ENCODE measurements around the gene NETO2. TPM values are rescaled to one million over a fixed set of nuclear protein-coding genes. Genes with fewer than 3 reads are reported as not detected.

Gene NETO2
- total and polyA plus RNA-seq, 2 of the 13 experiments (the other 11 are each of a cell fraction or from before 2014, with no cell fraction given) = 8.2 to 13.5 TPM

DNA sequence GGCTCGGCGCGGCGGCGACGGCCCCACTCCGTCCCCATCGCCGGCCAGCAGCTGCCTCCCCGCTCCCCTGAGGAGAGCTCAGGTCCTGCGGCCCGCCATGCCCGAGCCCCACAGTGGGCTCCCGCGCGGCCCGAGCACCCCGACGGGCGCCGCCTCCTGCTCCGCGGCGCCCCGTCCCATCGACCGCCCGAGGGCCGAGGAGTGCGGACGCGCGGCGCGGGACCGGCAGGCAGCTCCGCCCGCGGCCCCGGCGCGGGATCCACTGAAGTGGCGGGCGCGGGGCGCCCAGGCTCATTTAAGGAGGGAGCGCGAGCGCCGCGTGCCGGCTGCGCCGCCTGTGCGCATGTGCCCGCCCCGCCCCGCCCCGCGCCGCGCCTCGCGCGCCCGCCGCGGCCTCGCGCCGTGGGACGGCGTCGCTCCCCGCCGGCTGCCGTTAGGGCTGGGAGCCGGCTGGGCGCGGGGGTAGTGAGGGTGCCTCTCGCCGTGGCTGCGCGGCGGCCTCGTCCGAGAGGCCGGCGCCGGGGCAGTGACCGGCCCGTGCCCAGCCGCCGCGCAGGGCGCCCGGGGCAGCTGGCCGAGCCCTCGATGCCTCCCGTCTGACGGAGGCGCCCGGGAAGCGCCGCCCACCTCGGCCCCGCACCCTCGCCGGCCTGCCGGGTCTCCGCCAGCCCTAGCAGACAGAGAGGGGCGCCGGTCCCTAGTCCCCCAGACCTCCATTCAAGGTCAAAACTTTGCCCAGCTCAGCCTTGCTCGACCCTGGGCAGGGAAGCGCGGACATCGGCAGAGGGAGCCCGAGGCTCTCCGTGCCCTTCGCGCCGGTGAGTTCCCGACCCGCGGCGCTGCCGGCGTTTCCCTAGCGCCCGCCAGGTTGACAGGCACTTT lies at the start of gene NETO2 (continued):
- TF ChIP-seq GLI4 (CRISPR knock-in tag; IDR thresholded peaks at IDR 0.05; ENCODE audit: borderline replicate concordance) (no peak), ERF (CRISPR knock-in tag; IDR thresholded peaks at IDR 0.05) (no peak; the same call in 1 of the 2 replicates), MBNL3 (CRISPR knock-in tag; conservative IDR thresholded peaks at IDR 0.05) (no peak), REPIN1 (CRISPR knock-in tag; IDR thresholded peaks at IDR 0.05; ENCODE audit: borderline replicate concordance, low read depth) (no peak), THYN1 (CRISPR knock-in tag; IDR thresholded peaks at IDR 0.05; ENCODE audit: borderline replicate concordance, low read depth) (no peak), ARID2 (CRISPR knock-in tag; IDR thresholded peaks at IDR 0.05; ENCODE audit: borderline replicate concordance) (no peak), ZNF121 (CRISPR knock-in tag; IDR thresholded peaks at IDR 0.05) (no peak), KLF12 (CRISPR knock-in tag; IDR thresholded peaks at IDR 0.05; ENCODE audit: borderline replicate concordance) (no peak), KLF13 (CRISPR knock-in tag; IDR thresholded peaks at IDR 0.05) (no peak), MAF1 (CRISPR knock-in tag; IDR thresholded peaks at IDR 0.05; ENCODE audit: borderline replicate concordance) (no peak)
- TF ChIP-seq, protein P1, sequence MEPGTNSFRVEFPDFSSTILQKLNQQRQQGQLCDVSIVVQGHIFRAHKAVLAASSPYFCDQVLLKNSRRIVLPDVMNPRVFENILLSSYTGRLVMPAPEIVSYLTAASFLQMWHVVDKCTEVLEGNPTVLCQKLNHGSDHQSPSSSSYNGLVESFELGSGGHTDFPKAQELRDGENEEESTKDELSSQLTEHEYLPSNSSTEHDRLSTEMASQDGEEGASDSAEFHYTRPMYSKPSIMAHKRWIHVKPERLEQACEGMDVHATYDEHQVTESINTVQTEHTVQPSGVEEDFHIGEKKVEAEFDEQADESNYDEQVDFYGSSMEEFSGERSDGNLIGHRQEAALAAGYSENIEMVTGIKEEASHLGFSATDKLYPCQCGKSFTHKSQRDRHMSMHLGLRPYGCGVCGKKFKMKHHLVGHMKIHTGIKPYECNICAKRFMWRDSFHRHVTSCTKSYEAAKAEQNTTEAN (CRISPR knock-in tag; conservative IDR thresholded peaks at IDR 0.05) = no peak; the same call in 1 of the 2 replicates
- TF ChIP-seq, protein P2, sequence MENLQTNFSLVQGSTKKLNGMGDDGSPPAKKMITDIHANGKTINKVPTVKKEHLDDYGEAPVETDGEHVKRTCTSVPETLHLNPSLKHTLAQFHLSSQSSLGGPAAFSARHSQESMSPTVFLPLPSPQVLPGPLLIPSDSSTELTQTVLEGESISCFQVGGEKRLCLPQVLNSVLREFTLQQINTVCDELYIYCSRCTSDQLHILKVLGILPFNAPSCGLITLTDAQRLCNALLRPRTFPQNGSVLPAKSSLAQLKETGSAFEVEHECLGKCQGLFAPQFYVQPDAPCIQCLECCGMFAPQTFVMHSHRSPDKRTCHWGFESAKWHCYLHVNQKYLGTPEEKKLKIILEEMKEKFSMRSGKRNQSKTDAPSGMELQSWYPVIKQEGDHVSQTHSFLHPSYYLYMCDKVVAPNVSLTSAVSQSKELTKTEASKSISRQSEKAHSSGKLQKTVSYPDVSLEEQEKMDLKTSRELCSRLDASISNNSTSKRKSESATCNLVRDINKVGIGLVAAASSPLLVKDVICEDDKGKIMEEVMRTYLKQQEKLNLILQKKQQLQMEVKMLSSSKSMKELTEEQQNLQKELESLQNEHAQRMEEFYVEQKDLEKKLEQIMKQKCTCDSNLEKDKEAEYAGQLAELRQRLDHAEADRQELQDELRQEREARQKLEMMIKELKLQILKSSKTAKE (CRISPR knock-in tag; IDR thresholded peaks at IDR 0.05; ENCODE audit: borderline replicate concordance) = no peak
- TF ChIP-seq, protein P3, sequence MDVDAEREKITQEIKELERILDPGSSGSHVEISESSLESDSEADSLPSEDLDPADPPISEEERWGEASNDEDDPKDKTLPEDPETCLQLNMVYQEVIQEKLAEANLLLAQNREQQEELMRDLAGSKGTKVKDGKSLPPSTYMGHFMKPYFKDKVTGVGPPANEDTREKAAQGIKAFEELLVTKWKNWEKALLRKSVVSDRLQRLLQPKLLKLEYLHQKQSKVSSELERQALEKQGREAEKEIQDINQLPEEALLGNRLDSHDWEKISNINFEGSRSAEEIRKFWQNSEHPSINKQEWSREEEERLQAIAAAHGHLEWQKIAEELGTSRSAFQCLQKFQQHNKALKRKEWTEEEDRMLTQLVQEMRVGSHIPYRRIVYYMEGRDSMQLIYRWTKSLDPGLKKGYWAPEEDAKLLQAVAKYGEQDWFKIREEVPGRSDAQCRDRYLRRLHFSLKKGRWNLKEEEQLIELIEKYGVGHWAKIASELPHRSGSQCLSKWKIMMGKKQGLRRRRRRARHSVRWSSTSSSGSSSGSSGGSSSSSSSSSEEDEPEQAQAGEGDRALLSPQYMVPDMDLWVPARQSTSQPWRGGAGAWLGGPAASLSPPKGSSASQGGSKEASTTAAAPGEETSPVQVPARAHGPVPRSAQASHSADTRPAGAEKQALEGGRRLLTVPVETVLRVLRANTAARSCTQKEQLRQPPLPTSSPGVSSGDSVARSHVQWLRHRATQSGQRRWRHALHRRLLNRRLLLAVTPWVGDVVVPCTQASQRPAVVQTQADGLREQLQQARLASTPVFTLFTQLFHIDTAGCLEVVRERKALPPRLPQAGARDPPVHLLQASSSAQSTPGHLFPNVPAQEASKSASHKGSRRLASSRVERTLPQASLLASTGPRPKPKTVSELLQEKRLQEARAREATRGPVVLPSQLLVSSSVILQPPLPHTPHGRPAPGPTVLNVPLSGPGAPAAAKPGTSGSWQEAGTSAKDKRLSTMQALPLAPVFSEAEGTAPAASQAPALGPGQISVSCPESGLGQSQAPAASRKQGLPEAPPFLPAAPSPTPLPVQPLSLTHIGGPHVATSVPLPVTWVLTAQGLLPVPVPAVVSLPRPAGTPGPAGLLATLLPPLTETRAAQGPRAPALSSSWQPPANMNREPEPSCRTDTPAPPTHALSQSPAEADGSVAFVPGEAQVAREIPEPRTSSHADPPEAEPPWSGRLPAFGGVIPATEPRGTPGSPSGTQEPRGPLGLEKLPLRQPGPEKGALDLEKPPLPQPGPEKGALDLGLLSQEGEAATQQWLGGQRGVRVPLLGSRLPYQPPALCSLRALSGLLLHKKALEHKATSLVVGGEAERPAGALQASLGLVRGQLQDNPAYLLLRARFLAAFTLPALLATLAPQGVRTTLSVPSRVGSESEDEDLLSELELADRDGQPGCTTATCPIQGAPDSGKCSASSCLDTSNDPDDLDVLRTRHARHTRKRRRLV (CRISPR knock-in tag; IDR thresholded peaks at IDR 0.05) = no peak
- TF ChIP-seq, protein P4, sequence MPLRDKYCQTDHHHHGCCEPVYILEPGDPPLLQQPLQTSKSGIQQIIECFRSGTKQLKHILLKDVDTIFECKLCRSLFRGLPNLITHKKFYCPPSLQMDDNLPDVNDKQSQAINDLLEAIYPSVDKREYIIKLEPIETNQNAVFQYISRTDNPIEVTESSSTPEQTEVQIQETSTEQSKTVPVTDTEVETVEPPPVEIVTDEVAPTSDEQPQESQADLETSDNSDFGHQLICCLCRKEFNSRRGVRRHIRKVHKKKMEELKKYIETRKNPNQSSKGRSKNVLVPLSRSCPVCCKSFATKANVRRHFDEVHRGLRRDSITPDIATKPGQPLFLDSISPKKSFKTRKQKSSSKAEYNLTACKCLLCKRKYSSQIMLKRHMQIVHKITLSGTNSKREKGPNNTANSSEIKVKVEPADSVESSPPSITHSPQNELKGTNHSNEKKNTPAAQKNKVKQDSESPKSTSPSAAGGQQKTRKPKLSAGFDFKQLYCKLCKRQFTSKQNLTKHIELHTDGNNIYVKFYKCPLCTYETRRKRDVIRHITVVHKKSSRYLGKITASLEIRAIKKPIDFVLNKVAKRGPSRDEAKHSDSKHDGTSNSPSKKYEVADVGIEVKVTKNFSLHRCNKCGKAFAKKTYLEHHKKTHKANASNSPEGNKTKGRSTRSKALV (CRISPR knock-in tag; IDR thresholded peaks at IDR 0.05) = peak; percentile 87; the same call in 1 of the 2 replicates
- TF ChIP-seq, protein P5, sequence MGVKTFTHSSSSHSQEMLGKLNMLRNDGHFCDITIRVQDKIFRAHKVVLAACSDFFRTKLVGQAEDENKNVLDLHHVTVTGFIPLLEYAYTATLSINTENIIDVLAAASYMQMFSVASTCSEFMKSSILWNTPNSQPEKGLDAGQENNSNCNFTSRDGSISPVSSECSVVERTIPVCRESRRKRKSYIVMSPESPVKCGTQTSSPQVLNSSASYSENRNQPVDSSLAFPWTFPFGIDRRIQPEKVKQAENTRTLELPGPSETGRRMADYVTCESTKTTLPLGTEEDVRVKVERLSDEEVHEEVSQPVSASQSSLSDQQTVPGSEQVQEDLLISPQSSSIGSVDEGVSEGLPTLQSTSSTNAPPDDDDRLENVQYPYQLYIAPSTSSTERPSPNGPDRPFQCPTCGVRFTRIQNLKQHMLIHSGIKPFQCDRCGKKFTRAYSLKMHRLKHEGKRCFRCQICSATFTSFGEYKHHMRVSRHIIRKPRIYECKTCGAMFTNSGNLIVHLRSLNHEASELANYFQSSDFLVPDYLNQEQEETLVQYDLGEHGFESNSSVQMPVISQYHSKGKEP (CRISPR knock-in tag; IDR thresholded peaks at IDR 0.05) = no peak; the same call in 1 of the 2 replicates

Data from HepG2 (cell line).